T-helper 2 cell treated with Interferon-gamma antibody and Interleukin-4, amounts not matched to agents 100 ng/mL and 5 ng/mL, for 36 hours (primary cell): ENCODE measurements around the gene FAM193A. TPM values are rescaled to one million over a fixed set of nuclear protein-coding genes. Genes with fewer than 3 reads are reported as not detected.
"Not testable (repeated sequence)": the region's sequence is repeated elsewhere in the genome, so short reads cannot be mapped to it uniquely, and the experiment has no call there.

ENCODE experiments used
- intact Hi-C: fragments of 100-400 bp; cut with micrococcal nuclease; formaldehyde crosslinking; loops from one replicate; pipeline ENCODE4 v1.15.1; 2023
- total RNA-seq: library from RNA; stranded (reverse); gene quantifications from 2 replicates; pipeline ENCODE4 v1.2.3, GENCODE V29; 2022

Gene FAM193A
- total RNA-seq, 1 donor from 2014 or later, result 33.1 TPM

- intact Hi-C loops, result no loop called here
These were observed 230.7 kb downstream of the FAM193A start for GRCh38 chr4:2767046-2767704.

- intact Hi-C loops, result no loop called here
These were observed 231.2 kb downstream of the FAM193A start for GRCh38 chr4:2767705-2768074.

GRCh38 chr4:2768124-2768523, 231.7 kb downstream of the FAM193A start:
- intact Hi-C loops, result no loop called here

- intact Hi-C loops, result no loop called here
These were observed 232.5 kb downstream of the FAM193A start for GRCh38 chr4:2768921-2769336.

- intact Hi-C loops, result no loop called here
These were observed 234.8 kb downstream of the FAM193A start for GRCh38 chr4:2771264-2771663.

GRCh38 chr4:2780643-2781042, 244.2 kb downstream of the FAM193A start:
- intact Hi-C loops, result not testable (repeated sequence)

GRCh38 chr4:2781911-2782310, 245.5 kb downstream of the FAM193A start:
- intact Hi-C loops, result no loop called here

Other genes with a start within 250 kb of the FAM193A start
- gene ZFYVE28, start 118.0 kb upstream of the FAM193A start, total RNA-seq, result 17.3 and 19.7 TPM in 2 replicates
- gene CFAP99, start 117.7 kb upstream of the FAM193A start, total RNA-seq, result not detected in 2 replicates
- gene RNF4, start 67.5 kb upstream of the FAM193A start, total RNA-seq, result 112 TPM in 2 replicates
- 47.0 and 47.2 TPM in 2 replicates for gene TNIP2, start 219.7 kb downstream of the FAM193A start, total RNA-seq